GM23248 (cell line): Measurements from ENCODE around the gene PICALM.

Source experiments
- EZH2 ChIP-seq: fragments of 200-600 bp; sonication (generic); IDR thresholded peaks from 2 replicates; pipeline ENCODE4 v1.6.1; 2018; ENCODE audit warnings: antibody characterized with exemption, mild to moderate bottlenecking; ENCODE audit not compliant: insufficient read depth, poor library complexity, severe bottlenecking
- EZH2phosphoT487 ChIP-seq: fragments of 200-600 bp; sonication (generic); IDR thresholded peaks from 2 replicates; pipeline ENCODE4 v1.6.1; 2018; ENCODE audit warnings: antibody characterized with exemption, moderate library complexity, mild to moderate bottlenecking, low read depth; ENCODE audit not compliant: insufficient read depth

- TF ChIP-seq EZH2, result no peak
- TF ChIP-seq EZH2phosphoT487, result no peak
Measured at GRCh38 chr11:86002431-86002830, 66.5 kb downstream of the PICALM start.
